ENCODE measurements around the gene KLHL29. TPM values are rescaled to one million over a fixed set of nuclear protein-coding genes. Genes with fewer than 3 reads are reported as not detected.

KLHL29 gene
- total and polyA plus RNA-seq, 10 donors = 1.5 to 30.5 (median 9.4) TPM

GRCh38 chr2:23754970-23755369, 370.0 kb downstream of the KLHL29 start:
- H3K27me3 ChIP-seq (replicated peaks in 1 of 7) = no peaks in the 10 kb centered on the region
- H3K36me3 ChIP-seq = peaks cover 0 to 91% (median 47%) of the 10 kb centered on the region in 6 donors
- H3K4me3 ChIP-seq = no peak overlapping the region
- intact Hi-C loops (cut with DNase I; ENCODE audit: low total_unique reads) = no loop called here
- H3K9me3 ChIP-seq = no peaks in the 10 kb centered on the region
- TF ChIP-seq POLR2A (IDR thresholded peaks at IDR 0.05) (no peak), CTCF (IDR thresholded peaks at IDR 0.05 in 8 of 11, conservative IDR thresholded peaks at IDR 0.05 in 3 of 11) (no peak), POLR2AphosphoS5 (IDR thresholded peaks at IDR 0.05) (no peak)
- H3K27ac ChIP-seq = no peak overlapping the region
- H3K4me1 ChIP-seq = no peaks in the 10 kb centered on the region
- DNase-seq = no peak

GRCh38 chr2:23756593-23757292, 371.8 kb downstream of the KLHL29 start:
- peaks cover 0 to 10% (median 7%) of the 10 kb centered on the region in 6 donors for H3K4me1 ChIP-seq
- no peak for TF ChIP-seq POLR2A (IDR thresholded peaks at IDR 0.05)
- no peak for TF ChIP-seq POLR2AphosphoS5 (IDR thresholded peaks at IDR 0.05)
- no peak for TF ChIP-seq CTCF (IDR thresholded peaks at IDR 0.05 in 8 of 11, conservative IDR thresholded peaks at IDR 0.05 in 3 of 11)
- peaks cover 0 to 89% (median 41%) of the 10 kb centered on the region in 6 donors for H3K36me3 ChIP-seq
- intact Hi-C loops (cut with DNase I; ENCODE audit: low total_unique reads) = no loop called here
- WGBS, 5 donors = 93 to 98% (median 94%) methylated on average over 7 of the region's 7 CpGs
- no peaks in the 10 kb centered on the region for H3K27me3 ChIP-seq (replicated peaks in 1 of 7)
- no peak overlapping the region for H3K27ac ChIP-seq
- H3K4me3 ChIP-seq = no peak overlapping the region
- no peaks in the 10 kb centered on the region for H3K9me3 ChIP-seq
- no peak for DNase-seq

- no peak for DNase-seq
- 85 to 88% (median 86%) methylated on average over 6 of the region's 6 CpGs for WGBS, 5 donors
- peaks cover 0 to 88% (median 35%) of the 10 kb centered on the region in 6 donors for H3K36me3 ChIP-seq
- H3K9me3 ChIP-seq = no peaks in the 10 kb centered on the region
- no peaks in the 10 kb centered on the region for H3K27me3 ChIP-seq (replicated peaks in 1 of 7)
- peaks cover 0 to 19% (median 12%) of the 10 kb centered on the region in 6 donors for H3K4me1 ChIP-seq
- H3K27ac ChIP-seq = no peak overlapping the region
- intact Hi-C loops (cut with DNase I; ENCODE audit: low total_unique reads) = no loop called here
- no peak overlapping the region for H3K4me3 ChIP-seq
- no peak for TF ChIP-seq POLR2A (IDR thresholded peaks at IDR 0.05)
- TF ChIP-seq POLR2AphosphoS5 (IDR thresholded peaks at IDR 0.05) = no peak
- no peak for TF ChIP-seq CTCF (IDR thresholded peaks at IDR 0.05 in 8 of 11, conservative IDR thresholded peaks at IDR 0.05 in 3 of 11)
These were observed 372.9 kb downstream of the KLHL29 start for GRCh38 chr2:23757686-23758433.
